Neural cell (in vitro differentiated cells): ENCODE data around the gene HDDC3.

Source experiments
- EZH2 ChIP-seq: fragments of 200-600, 300-800 bp; shearing (Covaris generic), sonication (generic); IDR thresholded peaks from 2 replicates; pipeline ENCODE4 v1.6.1; 2014; ENCODE audit warnings: antibody characterized with exemption, low read length, borderline replicate concordance, mild to moderate bottlenecking; ENCODE audit not compliant: insufficient read depth, poor library complexity, severe bottlenecking
- TAF1 ChIP-seq: IDR thresholded peaks from 2 replicates; pipeline ENCODE4 v1.6.1; 2012; ENCODE audit warnings: low read depth
- TF ChIP-seq, protein P1 (sequence below): fragments of 450-650 bp; IDR thresholded peaks from 2 replicates; pipeline ENCODE4 v1.5.1; 2014; ENCODE audit warnings: antibody characterized with exemption, mild to moderate bottlenecking, moderate library complexity; ENCODE audit not compliant: poor library complexity, severe bottlenecking
- TF ChIP-seq, protein P2 (sequence below): IDR thresholded peaks from 2 replicates; pipeline ENCODE4 v1.6.1; 2012; ENCODE audit warnings: borderline replicate concordance

DNA sequence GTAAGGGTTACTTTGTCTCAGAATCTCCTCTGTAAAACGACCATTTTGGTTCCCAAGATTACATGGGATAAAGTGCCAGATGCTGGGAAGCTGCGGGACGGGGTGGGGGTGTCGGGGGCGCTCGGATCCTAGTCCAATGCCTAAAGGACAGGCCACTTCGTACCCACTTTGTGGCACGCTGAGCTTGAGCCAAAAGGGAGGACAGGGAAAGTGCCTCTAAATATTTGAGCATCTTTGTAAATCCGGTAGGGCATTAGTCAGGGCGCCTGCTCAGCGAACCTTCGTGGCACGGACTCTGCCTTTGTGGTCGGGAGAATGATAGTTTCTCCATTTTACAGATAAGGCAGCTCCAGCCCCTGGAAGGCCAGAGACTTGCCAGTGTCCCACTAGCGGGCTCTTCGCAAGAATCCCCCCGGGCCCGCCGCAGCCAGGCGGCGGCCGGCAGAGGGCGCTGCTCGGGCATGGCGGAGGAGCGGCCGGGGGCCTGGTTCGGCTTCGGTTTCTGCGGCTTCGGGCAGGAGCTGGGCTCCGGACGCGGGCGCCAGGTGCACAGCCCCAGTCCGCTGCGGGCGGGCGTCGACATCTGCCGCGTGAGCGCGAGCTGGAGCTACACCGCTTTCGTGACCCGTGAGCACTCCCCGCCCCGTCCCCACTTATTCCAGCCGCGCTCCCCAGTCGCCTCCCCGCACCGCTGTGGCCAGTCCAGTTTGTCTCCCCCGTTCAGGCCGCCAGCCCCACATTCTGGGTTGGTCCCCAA is 24.1 kb upstream of the HDDC3 start:
- TF ChIP-seq, protein P1, sequence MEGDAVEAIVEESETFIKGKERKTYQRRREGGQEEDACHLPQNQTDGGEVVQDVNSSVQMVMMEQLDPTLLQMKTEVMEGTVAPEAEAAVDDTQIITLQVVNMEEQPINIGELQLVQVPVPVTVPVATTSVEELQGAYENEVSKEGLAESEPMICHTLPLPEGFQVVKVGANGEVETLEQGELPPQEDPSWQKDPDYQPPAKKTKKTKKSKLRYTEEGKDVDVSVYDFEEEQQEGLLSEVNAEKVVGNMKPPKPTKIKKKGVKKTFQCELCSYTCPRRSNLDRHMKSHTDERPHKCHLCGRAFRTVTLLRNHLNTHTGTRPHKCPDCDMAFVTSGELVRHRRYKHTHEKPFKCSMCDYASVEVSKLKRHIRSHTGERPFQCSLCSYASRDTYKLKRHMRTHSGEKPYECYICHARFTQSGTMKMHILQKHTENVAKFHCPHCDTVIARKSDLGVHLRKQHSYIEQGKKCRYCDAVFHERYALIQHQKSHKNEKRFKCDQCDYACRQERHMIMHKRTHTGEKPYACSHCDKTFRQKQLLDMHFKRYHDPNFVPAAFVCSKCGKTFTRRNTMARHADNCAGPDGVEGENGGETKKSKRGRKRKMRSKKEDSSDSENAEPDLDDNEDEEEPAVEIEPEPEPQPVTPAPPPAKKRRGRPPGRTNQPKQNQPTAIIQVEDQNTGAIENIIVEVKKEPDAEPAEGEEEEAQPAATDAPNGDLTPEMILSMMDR = peak; percentile 90
- no peak for TF ChIP-seq TAF1
- TF ChIP-seq, protein P2, sequence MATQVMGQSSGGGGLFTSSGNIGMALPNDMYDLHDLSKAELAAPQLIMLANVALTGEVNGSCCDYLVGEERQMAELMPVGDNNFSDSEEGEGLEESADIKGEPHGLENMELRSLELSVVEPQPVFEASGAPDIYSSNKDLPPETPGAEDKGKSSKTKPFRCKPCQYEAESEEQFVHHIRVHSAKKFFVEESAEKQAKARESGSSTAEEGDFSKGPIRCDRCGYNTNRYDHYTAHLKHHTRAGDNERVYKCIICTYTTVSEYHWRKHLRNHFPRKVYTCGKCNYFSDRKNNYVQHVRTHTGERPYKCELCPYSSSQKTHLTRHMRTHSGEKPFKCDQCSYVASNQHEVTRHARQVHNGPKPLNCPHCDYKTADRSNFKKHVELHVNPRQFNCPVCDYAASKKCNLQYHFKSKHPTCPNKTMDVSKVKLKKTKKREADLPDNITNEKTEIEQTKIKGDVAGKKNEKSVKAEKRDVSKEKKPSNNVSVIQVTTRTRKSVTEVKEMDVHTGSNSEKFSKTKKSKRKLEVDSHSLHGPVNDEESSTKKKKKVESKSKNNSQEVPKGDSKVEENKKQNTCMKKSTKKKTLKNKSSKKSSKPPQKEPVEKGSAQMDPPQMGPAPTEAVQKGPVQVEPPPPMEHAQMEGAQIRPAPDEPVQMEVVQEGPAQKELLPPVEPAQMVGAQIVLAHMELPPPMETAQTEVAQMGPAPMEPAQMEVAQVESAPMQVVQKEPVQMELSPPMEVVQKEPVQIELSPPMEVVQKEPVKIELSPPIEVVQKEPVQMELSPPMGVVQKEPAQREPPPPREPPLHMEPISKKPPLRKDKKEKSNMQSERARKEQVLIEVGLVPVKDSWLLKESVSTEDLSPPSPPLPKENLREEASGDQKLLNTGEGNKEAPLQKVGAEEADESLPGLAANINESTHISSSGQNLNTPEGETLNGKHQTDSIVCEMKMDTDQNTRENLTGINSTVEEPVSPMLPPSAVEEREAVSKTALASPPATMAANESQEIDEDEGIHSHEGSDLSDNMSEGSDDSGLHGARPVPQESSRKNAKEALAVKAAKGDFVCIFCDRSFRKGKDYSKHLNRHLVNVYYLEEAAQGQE = no peak
- TF ChIP-seq EZH2 = no peak
